ENCODE data around the gene SPATA46.

Gene SPATA46

GRCh38 chr1:162396201-162396906 is 19.7 kb upstream of the SPATA46 start:
- in situ Hi-C loops (cut with HindIII; ENCODE audit: low sequenced_read_pairs): loop anchor here (5.0 kb wide), 1 partner anchor 101 kb away; the partner anchor contains the start of gene UHMK1

DNA sequence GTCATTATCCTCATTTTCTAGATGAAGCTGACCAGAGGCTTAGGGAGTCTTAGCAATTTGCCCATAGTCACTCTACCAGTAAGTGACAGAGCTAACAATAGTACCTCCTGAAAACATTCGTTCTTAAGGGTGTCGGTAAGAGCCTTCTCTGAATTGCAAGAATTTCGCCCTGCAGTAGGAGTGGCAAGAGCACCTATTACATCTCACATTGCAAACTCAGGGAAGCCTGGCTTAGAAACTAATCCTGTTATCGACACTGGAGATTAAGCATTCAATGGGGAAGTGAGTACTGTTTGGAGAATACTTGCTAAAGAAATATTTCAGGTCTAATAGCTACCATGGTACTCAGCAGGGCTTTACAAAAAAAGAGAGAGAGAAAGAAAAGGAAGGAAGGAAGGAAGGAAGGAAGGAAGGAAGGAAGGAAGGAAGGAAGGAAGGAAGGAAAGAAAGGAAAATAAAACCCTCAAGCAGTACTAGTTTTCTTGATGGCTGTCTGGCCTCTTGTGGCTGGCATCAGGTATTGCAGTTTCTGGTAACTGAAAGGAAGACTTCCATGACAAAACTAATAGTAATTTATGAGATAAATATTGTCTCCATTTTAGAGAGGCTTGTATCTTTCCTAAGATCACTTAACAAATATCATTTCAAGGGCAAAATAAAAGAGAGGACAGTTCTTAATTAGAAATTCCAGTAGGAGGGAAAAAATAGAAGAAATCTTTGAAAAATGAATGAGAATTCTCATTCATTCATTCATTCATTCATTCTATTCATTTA is 15.3 kb upstream of the SPATA46 start:
- in situ Hi-C loops (cut with HindIII; ENCODE audit: low sequenced_read_pairs): no loop called here

GRCh38 chr1:162390396-162391185 is 13.9 kb upstream of the SPATA46 start:
- in situ Hi-C loops (cut with HindIII; ENCODE audit: low sequenced_read_pairs): no loop called here

- in situ Hi-C loops (cut with HindIII; ENCODE audit: low sequenced_read_pairs): no loop called here
Measured at GRCh38 chr1:162389971-162390370, 13.3 kb upstream of the SPATA46 start.

DNA sequence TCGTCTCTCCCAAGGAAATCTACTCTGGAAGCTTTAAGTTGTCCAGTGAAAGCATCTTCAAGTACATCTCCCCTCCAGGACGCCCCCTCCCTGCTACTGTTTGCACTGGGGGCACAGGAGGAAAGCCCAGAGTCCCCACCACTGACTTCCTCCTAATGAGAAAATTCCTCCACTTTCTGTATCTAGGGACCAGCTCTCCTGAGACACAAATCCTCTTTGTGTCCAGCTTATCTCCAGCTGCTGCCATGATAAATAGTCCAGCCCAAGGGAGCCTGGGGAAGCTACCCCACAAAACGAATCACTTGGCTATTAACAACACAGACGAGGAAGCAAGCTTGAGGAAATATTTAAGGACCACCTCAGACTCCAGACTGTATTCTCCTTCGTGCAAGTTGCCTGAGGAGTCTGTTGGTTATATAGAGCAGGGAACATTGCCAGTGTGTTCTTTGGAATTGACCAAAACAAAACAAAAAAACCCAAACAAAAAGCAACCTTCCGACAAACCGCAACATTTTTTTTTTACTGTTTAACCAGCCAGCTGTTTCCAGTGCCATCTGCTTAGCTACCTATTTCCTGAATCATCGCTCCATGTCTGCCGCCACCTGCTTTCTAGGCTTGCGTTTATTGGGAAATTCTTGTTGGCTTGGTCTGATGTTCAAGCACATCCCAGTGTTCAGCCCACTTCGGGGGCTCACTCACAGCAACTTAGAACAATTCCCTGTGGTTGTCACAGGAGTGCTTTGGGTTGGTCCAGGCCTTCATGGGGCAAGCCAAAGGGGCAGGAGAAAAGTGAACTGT is 12.6 kb upstream of the SPATA46 start:
- in situ Hi-C loops (cut with HindIII; ENCODE audit: low sequenced_read_pairs): no loop called here

DNA sequence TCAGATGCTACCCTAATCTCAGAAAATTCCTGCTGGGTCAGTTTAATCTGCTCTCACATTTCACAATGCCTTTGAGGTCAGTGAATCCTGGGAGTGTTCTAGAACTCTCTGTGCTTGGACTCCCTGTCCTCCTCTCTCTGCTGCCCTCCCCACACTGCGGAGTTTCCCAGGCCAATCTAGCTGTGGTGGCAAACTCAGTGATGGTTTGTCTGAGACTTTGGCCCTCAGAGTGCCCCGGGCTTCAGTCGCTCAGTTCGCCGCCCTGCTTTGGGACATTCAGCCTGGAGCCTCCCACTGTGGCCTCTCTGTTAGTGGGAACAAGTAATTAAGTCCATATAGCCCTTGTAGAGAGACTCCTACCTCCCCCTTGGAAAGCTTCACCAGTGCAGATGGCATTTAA is 12.0 kb upstream of the SPATA46 start:
- in situ Hi-C loops (cut with HindIII; ENCODE audit: low sequenced_read_pairs): no loop called here

- in situ Hi-C loops (cut with HindIII; ENCODE audit: low sequenced_read_pairs): no loop called here
Measured at GRCh38 chr1:162388083-162388594, 11.5 kb upstream of the SPATA46 start.

DNA sequence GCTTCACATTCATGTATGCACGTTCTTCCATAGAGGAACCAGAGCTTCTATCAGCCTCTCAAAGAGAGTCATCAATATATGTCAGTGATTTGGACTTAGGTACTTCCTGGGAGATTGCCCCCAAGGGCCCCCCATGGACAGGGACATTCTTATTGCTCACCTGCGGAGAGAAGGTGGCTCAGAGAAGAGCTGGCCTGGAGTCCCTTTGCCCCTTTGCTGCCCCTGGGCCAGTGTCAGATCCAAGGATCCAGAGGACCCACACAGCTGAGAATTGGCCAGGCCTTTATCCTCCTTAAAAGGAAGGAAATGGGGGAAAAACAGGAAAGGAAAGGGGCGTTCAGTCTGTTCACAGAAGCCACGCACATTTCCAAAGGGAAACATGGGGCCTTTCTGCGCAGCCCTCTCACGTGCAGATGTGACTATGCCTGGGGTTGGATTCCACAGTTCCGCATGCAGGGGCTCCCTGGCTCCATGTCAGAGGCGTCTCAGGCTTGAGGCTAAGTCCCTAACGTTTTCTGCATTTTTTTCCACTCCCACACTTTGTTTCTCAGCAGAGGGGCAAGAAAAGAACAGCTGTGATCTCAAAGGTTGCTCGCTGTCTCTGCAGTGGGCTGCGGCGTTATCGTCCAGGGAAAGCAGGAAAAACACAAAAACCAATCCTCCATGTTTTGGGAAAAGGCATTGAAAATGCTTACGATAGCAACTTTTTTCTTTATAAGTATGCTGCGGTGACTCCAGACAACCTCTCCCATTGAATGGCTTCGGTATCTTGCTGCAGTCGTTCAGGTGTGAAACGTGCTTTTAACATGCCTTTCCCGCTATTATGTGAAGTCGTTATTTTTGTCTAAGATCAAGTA is 10.8 kb upstream of the SPATA46 start:
- in situ Hi-C loops (cut with HindIII; ENCODE audit: low sequenced_read_pairs): no loop called here

DNA sequence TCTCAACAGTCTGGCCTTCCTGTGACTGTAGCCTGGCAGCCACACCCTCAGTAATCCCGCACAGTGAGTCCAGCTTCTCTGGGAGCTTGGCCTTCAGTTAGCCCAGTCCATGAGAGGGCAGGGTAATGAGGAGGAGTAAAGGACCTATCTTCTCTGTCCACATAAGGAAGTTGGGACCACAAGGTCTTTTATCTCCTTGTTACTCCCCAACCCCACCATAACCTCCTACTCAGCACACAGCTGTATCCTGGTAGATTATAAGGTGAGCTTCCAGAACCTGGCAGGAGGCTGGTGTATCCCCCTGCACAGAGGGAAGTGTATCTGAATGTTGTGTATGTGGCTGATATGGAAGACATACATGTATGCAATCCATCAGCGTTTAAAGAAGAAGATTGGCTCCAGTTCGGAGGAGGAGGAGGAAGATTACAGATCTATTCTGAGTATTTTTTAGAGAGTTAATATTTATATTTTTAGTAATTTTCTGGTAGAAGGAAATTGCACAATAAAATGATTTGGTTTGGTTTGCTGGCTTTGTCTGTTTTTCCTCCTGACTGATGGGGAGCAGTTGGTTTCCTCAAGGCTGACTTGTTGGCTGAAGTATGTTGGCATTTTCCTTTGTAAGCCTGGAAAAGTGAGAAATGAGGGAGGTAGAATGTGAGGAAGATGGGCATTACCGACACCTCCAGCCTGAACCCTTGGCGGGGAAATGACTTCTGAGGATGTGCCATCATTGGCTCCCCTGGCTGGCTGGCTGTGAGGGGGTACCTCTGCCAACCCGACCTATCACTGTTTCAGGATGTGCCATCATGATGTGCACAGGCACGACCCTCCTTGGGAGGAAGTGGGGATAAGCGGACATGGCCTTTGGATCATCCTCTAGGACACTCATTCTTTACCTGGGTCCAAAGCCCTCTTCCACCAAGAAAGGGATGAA is 9.9 kb upstream of the SPATA46 start:
- in situ Hi-C loops (cut with HindIII; ENCODE audit: low sequenced_read_pairs): no loop called here

- in situ Hi-C loops (cut with HindIII; ENCODE audit: low sequenced_read_pairs): no loop called here
Measured at GRCh38 chr1:162385702-162386101, 9.0 kb upstream of the SPATA46 start.

DNA sequence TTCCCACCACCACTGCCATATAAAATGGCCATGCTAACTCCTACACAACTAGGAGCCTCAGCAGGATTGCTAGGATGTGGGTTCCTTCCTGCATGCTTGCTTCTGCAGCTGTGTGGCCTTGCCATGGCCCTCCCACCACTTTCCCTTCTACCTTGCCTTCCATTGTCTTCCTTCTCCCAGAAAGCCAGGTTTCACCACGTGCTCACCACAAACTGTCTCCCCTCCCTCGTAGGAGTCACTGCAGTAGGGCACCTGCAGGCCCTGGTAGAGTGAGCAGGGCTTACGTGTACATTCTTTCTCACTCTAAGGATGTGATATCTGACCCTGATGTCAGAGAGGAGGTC is 8.6 kb upstream of the SPATA46 start:
- in situ Hi-C loops (cut with HindIII; ENCODE audit: low sequenced_read_pairs): no loop called here

GRCh38 chr1:162384601-162385279 is 8.1 kb upstream of the SPATA46 start:
- in situ Hi-C loops (cut with HindIII; ENCODE audit: low sequenced_read_pairs): no loop called here

DNA sequence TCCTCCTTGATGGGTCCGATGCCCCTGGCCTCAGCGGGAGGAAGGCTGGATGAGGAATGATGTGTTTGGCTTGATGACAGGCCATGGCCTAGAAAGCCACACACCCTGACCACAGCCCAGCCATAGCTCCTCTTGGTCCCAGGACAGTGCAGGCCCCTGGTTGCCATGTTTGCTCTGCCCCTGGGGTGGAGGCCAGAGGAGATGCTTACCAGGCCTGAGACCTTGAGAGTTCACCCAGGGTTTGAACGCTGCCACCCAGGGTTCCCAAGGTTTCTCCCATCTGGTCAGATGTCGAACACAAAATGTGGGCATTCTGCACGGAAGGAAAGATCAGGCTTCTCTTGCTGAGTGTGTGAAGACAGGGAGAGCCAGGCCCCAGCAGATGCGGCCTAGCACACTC is 7.5 kb upstream of the SPATA46 start:
- in situ Hi-C loops (cut with HindIII; ENCODE audit: low sequenced_read_pairs): no loop called here

DNA sequence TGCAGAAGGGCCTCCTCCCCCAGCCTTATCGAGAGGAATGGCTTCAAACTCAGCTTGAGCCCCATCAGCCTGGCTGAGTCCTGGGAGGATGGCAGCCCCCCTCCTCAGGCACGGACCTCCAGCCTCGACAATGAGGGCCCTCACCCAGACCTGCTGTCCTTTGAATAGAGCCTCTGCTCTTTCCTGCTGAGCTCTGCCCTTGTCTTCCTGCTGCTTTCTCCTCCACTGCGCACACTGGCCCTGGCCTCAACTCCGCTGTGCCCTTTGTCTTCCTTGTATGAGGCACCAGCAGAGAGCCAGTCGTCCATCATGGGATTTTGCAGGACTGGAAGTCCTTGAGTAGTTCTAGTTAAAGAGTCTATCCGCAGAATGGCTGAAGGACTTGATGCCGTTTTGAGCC is 6.9 kb upstream of the SPATA46 start:
- in situ Hi-C loops (cut with HindIII; ENCODE audit: low sequenced_read_pairs): no loop called here

- in situ Hi-C loops (cut with HindIII; ENCODE audit: low sequenced_read_pairs): no loop called here
Measured at GRCh38 chr1:162383091-162383490, 6.4 kb upstream of the SPATA46 start.

GRCh38 chr1:162381941-162382750 is 5.5 kb upstream of the SPATA46 start:
- in situ Hi-C loops (cut with HindIII; ENCODE audit: low sequenced_read_pairs): no loop called here

DNA sequence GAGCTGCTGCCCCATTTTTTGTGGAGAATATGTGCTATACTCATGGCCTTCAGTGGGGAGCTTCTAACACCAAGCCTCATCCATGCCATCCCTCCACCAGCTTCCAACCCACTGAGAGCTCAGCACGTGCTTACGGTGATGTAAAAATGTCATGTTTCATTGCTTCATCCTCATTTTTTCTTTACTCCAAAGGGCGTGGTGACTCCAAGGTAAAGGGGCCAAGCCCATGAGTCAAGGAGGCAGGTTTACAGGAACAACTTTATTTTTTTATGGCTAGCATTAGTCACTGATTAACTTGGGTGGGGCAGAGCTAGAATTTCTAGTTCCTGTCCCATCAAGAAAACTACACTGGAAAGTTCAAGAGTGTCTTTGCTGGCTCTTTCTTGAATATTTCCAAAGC is 4.7 kb upstream of the SPATA46 start, which contains the start of gene C1orf226:
TSS of gene C1orf226 (plus strand) at position 346 of the 400 bp plus-strand sequence. CDS start 174 bp downstream, outside the sequence.
- in situ Hi-C loops (cut with HindIII; ENCODE audit: low sequenced_read_pairs): no loop called here

Data from endothelial cell of hepatic sinusoid (primary cell).